Fibroblast of peridontal ligament (primary cell): ENCODE data around the gene TLCD3B.

ENCODE experiments used
- DNase-seq: peaks from one replicate; pipeline ENCODE4 v3.0.0-alpha.2; 2010; ENCODE audit errors: extremely low read depth

The TLCD3B gene

DNA sequence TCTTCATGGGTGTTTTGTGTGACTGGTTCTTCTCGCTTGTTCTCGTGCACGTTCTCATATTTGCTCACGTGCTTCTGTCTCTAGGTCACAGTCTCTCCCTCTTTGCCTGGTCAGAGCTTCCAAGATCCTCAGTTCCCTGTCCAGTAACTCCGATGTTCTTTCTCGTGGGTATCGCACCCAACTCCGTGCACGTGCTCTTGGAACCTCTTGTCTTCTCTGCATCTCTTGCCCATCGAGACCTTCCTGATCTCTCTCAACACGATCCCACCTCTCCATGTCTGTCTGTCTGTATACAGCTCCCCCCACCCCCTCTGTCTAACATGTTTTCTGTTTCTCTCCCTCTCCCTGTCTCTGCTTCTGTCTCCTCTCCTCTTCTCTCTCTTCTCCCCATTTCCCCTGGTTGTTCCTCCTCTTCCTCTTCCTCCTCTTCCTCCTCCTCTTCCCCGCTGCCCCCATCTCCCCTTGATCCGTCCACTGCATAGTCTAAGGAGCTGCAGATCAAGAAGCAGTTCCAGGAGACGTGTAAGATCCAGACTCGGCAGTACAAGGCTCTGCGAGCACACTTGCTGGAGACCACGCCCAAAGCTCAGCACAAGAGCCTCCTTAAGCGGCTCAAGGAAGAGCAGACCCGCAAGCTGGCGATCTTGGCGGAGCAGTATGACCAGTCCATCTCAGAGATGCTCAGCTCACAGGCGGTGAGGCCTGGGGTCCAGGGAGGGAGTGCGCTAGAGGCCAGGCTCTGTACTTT is 41.8 kb downstream of the TLCD3B start:
- DNase-seq = no peak

GRCh38 chr16:29988346-29989075 is 42.6 kb downstream of the TLCD3B start:
- no peak for DNase-seq

DNA sequence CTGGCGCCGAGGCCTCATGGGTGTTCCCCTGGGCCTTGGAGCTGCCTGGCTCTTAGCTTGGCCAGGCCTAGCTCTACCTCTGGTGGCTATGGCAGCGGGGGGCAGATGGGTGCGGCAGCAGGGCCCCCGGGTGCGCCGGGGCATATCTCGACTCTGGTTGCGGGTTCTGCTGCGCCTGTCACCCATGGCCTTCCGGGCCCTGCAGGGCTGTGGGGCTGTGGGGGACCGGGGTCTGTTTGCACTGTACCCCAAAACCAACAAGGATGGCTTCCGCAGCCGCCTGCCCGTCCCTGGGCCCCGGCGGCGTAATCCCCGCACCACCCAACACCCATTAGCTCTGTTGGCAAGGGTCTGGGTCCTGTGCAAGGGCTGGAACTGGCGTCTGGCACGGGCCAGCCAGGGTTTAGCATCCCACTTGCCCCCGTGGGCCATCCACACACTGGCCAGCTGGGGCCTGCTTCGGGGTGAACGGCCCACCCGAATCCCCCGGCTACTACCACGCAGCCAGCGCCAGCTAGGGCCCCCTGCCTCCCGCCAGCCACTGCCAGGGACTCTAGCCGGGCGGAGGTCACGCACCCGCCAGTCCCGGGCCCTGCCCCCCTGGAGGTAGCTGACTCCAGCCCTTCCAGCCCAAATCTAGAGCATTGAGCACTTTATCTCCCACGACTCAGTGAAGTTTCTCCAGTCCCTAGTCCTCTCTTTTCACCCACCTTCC is 43.5 kb downstream of the TLCD3B start:
- DNase-seq = no peak

DNA sequence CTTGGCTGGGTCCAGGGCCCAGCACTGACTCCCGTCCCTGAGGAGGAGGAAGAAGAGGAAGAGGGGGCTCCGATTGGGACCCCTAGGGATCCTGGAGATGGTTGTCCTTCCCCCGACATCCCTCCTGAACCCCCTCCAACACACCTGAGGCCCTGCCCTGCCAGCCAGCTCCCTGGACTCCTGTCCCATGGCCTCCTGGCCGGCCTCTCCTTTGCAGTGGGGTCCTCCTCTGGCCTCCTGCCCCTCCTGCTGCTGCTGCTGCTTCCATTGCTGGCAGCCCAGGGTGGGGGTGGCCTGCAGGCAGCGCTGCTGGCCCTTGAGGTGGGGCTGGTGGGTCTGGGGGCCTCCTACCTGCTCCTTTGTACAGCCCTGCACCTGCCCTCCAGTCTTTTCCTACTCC is 44.1 kb downstream of the TLCD3B start:
- no peak for DNase-seq

DNA sequence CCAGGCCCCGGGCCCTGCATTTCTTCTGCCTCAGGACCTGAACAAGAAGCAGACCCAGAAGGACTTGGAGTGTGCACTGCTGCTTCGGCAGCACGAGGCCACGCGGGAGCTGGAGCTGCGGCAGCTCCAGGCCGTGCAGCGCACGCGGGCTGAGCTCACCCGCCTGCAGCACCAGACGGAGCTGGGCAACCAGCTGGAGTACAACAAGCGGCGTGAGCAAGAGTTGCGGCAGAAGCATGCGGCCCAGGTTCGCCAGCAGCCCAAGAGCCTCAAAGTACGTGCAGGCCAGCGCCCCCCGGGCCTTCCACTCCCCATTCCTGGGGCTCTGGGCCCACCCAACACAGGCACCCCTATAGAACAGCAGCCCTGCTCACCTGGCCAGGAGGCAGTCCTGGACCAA is 44.8 kb downstream of the TLCD3B start:
- DNase-seq = no peak

DNA sequence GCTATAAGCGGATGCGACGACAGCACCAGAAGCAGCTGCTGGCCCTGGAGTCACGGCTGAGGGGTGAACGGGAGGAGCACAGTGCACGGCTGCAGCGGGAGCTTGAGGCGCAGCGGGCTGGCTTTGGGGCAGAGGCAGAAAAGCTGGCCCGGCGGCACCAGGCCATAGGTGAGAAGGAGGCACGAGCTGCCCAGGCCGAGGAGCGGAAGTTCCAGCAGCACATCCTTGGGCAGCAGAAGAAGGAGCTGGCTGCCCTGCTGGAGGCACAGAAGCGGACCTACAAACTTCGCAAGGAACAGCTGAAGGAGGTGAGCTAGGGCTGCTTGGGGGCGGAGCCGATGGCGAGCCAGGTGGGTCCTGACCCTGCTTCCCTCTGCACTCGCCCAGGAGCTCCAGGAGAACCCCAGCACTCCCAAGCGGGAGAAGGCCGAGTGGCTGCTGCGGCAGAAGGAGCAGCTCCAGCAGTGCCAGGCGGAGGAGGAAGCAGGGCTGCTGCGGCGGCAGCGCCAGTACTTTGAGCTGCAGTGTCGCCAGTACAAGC is 45.7 kb downstream of the TLCD3B start:
- DNase-seq = no peak

DNA sequence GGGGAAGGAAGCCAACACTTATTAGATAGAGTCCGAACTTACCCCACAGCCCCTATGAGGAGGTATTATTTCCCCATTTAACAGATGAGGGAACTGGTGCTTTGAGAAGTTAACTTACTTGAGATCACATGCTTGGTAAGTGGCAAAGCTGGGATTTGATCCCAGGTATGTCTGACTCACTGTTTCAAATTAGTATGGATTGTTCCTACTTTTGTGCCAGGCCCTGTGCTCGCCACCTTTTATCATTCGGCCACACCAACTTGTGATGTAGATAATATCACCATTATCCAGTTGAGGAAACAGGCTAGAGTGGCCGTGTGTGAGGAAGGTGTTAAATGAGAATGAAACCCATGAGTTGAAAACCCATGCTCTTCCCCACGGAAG is 46.3 kb downstream of the TLCD3B start:
- no peak for DNase-seq

- DNase-seq = no peak
Observed at GRCh38 chr16:29984137-29984763, 46.8 kb downstream of the TLCD3B start.

DNA sequence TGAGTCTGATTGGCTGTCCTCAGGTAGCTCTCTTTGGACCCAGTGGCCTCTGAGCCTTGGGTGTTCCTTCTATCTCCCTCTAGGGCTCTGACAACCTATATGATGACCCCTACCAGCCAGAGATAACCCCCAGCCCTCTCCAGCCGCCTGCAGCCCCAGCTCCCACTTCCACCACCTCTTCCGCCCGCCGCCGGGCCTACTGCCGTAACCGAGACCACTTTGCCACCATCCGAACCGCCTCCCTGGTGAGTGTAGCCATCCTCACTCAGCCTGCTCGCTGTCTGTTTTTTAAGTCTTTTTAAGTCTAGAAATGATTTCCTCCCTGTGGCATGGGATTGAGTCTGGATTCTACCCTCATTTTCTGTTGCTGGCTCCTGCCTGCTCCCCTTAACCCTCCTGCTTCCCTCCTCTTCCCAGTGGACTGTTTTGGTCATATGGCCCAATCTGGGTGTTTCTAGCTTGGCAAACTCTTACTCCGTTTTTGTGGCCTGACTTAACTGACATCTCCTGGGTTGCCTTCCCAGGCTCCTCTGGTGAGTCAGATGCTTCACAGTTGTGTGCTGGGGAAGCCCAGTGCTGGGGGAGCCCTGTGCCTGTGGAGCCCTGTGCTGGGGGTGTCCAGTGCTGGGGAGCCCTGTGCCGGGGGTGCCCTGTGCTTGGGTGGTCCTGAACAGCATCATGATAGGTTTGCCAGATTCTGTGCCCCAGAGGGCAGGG is 47.5 kb downstream of the TLCD3B start:
- DNase-seq = peak; percentile 72

DNA sequence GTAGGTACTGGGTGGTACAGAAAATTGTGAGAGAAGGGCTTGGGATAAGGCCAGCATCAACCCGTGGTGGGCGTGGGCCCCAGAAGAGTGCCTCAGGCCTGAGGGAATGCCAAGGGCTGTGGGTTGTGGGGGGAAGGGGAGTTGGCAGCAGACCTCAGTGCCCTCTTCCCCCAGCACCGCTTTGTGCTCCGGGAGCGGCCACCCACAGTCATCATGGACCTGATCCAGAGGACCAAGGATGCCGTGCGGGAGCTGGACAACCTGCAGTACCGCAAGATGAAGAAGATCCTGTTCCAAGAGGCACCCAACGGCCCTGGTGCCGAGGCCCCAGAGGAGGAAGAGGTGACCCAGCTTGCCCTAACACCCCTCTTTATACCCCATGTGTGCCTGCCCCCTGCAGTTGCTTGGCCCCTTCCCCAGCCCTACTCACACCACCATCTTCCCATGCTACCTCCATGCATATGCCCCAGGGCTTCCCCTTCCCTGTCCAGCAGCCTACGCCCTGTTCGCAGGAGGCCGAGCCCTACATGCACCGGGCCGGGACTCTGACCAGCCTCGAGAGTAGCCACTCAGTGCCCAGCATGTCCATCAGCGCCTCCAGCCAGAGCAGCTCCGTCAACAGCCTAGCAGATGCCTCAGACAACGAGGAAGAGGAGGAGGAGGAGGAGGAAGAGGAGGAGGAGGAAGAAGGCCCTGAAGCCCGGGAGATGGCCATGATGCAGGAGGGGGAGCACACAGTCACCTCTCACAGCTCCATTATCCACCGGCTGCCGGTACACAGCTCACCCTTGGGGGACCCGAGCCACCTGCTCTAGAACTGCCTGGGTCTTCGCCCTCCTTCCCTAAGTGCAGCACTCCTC is 48.3 kb downstream of the TLCD3B start:
- DNase-seq = no peak

DNA sequence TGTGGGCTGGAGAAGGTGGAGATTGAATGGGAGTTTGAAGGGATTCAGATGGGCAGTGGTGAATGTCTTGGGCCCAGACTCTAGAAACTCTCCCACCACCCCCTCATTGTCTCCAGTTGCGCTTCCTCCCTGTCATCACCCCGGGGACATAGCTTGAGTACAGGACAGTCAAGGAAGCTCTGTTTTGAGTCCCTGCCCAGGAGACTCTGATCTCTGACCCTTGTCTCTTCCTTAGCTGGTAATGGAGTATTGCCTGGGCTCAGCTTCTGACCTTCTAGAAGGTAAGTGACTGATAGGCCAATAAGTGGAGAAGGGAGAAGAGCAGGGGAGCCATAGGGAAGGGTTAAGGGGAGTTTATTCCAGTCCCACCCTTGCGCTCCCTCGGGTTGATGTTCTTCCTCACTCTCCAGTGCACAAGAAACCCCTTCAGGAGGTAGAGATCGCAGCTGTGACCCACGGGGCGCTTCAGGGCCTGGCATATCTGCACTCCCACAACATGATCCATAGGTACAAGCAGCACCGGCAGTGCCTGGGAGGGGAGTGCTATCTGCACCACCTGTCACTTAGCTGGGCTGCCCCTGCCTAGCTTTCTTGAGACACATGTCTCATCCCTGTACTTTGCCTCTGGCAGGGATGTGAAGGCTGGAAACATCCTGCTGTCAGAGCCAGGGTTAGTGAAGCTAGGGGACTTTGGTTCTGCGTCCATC is 52.4 kb downstream of the TLCD3B start:
- no peak for DNase-seq

DNA sequence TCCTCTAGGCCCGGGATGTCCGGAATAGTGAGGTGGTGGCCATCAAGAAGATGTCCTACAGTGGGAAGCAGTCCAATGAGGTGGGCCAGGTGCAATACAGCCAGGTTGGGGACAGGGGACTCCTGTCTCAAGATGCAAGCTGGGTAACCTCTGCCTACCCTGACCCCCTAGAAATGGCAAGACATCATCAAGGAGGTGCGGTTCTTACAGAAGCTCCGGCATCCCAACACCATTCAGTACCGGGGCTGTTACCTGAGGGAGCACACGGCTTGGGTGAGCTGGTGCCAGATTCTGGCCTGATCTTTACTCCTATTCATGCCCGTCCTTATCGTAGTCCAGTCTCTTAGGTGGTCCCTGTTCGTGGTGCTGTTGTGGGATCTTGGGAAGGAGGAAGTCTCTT is 53.0 kb downstream of the TLCD3B start:
- no peak for DNase-seq

GRCh38 chr16:29977063-29977825 is 53.8 kb downstream of the TLCD3B start:
- no peak for DNase-seq

DNA sequence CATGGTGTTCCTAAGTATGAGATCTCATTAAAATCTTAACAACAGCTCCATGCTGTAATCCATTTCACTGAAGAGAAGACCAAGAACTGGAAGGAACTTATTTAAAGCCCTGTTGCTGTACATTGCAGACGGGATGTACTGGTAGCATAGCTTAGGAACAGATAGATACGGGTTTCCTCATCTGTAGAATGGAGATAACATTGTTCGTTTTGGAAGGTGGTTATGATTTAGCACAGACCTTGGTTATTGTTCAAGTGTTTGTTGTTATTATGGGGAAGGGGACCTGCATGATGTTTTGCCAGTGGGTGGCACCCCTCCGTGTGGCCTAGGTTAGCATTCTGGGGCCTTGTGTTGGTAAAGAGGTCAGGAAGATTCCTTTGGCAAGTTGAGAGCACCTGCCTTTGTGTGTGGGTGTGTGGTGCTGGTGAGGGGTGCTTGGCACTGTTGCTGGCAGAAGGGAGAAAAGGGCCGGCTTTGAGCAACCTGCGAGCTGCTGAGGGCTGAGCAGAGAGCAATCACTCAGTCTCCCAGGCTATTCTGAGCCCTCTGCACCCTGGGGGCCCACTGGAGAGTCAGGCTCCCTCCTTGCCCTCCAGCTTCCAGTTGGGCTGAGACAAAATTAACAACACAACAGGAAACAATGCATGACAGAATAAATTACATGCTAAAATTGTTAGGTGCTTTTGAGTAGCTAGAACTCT is 55.1 kb downstream of the TLCD3B start:
- DNase-seq = peak; percentile 9

DNA sequence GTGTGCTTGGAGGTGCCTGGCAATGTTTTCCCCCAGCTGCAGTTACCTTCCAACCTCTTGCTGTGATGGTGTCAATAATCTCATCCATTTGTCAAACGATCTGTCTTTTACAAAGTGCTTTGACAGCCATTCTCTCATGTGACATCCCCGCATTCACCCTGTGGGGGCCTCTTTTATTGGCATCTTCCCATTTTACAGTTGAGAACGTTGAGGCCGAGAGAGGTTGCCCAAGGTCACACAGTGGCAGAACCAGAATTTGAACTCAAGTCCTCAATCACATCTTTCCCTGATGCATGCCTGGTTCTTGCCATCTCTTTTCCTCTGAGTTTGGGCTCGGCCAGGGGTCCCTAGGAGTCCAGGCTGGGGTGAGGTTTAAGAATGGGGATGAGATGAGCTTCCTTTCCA is 55.9 kb downstream of the TLCD3B start:
- no peak for DNase-seq
